ENCODE data around the gene RPP14.

Gene RPP14

DNA sequence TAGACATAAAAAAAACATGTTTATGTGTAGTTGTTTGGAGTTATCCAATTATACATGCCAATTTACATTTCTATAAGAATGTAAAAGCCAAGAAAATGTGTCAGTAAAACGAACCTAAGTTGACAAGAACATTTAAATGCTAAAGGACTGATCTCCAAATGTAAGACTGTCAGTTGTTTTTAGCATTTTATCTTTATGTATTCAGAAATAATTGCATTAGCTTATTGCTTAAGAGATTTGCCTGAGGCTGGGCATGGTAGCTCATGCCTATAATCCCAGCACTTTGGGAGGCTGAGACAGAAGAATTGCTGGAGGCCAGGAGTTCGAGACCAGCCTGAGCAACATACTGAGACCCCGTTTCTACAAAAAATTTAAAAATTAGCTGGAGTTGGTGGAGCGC is 53.6 kb downstream of the RPP14 start:
- no peak for DNase-seq

DNA sequence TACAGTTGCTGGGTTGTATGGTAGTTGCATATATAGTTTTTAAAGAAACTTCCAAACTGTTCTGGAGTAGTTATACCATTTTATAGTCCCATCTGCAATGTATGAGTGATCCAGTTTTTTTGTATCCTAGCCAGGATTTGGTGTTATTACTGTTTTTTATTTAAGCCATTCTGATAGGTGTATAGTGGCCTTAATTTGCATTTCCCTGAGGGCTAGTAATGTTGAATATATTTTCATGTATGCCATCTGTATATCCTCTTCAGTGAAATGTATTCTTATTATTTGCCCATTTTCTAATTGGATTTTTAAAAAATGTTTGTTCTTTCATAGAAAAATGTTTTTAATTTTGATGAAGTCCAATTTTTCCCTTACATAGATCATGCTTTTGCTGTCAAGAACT is 55.8 kb downstream of the RPP14 start:
- DNase-seq, result no peak

DNA sequence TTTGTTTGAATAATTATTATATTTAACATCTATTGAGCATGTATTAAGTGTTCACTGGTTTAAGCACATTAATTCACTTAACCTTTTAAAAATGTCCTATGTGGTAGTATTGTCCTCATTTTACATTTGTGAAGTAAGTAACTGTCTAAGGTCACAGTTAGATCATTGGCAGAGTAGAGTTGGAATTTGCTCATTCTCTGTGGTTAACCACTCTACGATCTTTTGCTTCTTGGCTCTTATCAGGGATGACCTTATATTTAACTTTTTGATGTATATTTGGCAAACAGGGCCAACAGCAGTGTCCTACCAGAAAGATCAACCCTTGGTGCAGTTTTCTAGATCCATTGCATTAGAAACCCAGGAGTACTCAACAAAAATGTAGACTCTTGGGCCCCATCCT is 60.7 kb downstream of the RPP14 start:
- DNase-seq, result no peak

DNA sequence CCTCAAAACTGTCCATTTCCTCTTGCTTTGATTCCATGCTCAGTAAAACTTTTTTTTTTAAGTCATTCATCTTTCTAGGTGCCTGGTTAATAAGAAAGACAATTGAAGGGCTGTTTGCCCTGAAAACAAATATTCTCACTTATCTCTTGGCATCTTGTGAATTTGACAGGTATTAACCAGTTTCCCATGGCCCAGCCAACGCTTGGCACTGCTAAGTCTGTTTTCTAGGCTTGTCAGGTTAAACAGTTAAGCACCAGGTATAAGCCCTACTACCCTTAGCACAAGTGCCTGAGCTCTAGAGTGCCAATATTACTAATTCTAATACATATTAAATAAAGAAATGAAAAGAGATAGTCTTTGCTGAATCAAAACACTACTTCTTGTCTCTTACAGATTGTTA is 63.0 kb downstream of the RPP14 start:
- DNase-seq, result no peak
